Mucosa of stomach (tissue), 1 donor: ENCODE results near the gene ARPC5L.

Experiments used
- H3K27me3 ChIP-seq: one replicate; pipeline ENCODE4 v1.7.0; 2013; ENCODE audit warnings: mild to moderate bottlenecking, low read length; ENCODE audit not compliant: control insufficient read depth, insufficient read depth
- H3K36me3 ChIP-seq: one replicate; pipeline ENCODE4 v1.7.0; 2013; ENCODE audit warnings: low read length; ENCODE audit not compliant: control insufficient read depth, insufficient read depth
- H3K4me1 ChIP-seq: one replicate; pipeline ENCODE4 v1.7.0; 2013; ENCODE audit warnings: mild to moderate bottlenecking, low read length; ENCODE audit not compliant: control insufficient read depth, insufficient read depth
- H3K4me3 ChIP-seq: one replicate; pipeline ENCODE4 v1.7.0; 2013; ENCODE audit warnings: low read length
- H3K9ac ChIP-seq: one replicate; pipeline ENCODE4 v1.7.0; 2013; ENCODE audit warnings: mild to moderate bottlenecking, low read length, moderate library complexity
- H3K9me3 ChIP-seq: one replicate; pipeline ENCODE4 v1.7.0; 2013; ENCODE audit warnings: mild to moderate bottlenecking, low read length, moderate library complexity; ENCODE audit not compliant: control insufficient read depth
- donor health status: Pancreatic carcinoma.

Gene ARPC5L

GRCh38 chr9:124887832-124888231 lies 25.9 kb downstream of the ARPC5L start:
- no peak overlapping the region for H3K4me3 ChIP-seq
- no peaks in the 10 kb centered on the region for H3K27me3 ChIP-seq
- no peak overlapping the region for H3K9ac ChIP-seq
- H3K36me3 ChIP-seq, result peaks cover 10% of the 10 kb centered on the region
- H3K9me3 ChIP-seq, result no peaks in the 10 kb centered on the region
- H3K4me1 ChIP-seq, result no peaks in the 10 kb centered on the region

DNA sequence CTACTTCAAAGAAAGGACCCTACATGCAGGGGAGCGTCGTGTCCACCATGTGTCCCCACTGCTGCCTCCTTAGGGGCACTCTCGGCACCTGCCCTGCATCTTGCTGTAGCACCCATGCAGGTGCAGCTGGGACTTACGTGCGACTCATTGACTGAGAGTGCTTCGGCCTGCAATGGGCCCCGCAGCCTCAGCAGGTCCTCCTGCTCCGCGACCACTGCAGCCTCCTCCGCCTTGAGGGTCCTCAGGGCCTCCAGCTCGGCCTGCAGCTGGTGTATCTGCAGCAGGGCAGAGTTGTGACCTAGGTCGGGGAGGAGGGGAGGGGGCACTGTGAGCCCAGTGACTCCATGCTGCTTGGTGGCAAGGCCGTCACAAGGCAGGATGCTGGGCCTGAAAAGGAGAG lies 27.1 kb downstream of the ARPC5L start:
- H3K36me3 ChIP-seq, result peaks cover 14% of the 10 kb centered on the region
- H3K4me3 ChIP-seq, result no peak overlapping the region
- H3K9ac ChIP-seq, result no peak overlapping the region
- no peaks in the 10 kb centered on the region for H3K4me1 ChIP-seq
- no peaks in the 10 kb centered on the region for H3K9me3 ChIP-seq
- no peaks in the 10 kb centered on the region for H3K27me3 ChIP-seq

- no peak overlapping the region for H3K9ac ChIP-seq
- no peaks in the 10 kb centered on the region for H3K27me3 ChIP-seq
- H3K9me3 ChIP-seq, result no peaks in the 10 kb centered on the region
- no peaks in the 10 kb centered on the region for H3K4me1 ChIP-seq
- peaks cover 23% of the 10 kb centered on the region for H3K36me3 ChIP-seq
- H3K4me3 ChIP-seq, result no peak overlapping the region
These were observed 28.2 kb downstream of the ARPC5L start for GRCh38 chr9:124890179-124890578.

DNA sequence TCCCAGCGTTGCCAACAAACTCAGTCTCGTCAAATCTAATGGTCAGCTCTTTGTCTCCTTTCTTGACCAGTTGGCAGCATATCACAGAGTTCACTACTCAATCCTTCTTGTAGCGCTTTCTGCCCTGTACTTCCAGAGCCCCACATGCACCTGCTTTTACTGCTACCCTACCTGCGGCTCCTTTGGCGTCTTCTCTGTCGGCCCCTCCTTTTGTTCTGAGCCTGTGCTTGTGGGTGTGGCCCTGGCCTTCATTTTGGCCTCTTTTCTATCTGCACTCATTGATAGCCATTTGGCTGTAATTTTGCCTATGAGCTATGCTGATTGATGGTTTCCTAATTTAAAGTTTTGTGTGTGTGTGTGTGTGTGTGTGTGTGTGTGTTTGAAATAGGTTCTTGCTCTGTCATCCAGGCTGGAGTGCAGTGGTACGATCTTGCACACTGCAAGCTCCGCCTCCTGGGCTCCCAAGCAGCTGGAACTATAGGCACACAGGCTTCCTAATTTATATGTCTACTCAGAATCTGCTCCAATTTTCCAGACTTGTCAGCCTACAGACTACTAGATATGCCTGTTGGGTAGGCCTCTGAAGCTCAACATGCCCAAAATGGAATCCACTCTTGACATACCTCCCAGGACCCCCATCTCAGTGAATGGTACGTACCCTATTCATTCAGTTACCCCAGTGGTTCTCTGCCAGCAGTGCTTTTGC lies 32.3 kb downstream of the ARPC5L start:
- Histone ChIP-seq H3K4me3 (no peak overlapping the region), H3K9ac (no peak overlapping the region), H3K36me3 (peaks cover 13% of the 10 kb centered on the region), H3K27me3 (no peaks in the 10 kb centered on the region), H3K9me3 (no peaks in the 10 kb centered on the region), H3K4me1 (no peaks in the 10 kb centered on the region)

DNA sequence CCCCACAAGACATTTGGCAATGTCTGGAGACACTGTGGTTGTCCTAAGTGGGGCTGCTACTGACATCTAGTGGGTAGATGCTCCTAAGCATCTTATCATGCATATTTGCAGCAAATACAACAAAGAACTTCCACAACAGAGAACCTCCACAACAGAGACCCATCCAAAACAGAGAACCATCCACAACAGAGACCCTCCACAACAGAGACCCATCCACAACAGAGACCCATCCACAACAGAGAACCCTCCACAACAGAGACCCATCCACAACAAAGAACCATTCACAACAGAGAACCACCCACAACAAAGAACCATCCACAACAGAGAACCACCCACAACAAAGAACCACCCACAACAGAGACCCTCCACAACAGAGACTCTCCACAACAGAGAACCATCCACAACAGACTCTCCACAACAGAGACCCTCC lies 32.8 kb downstream of the ARPC5L start:
- Histone ChIP-seq H3K9me3 (no peaks in the 10 kb centered on the region), H3K36me3 (peaks cover 13% of the 10 kb centered on the region), H3K4me1 (no peaks in the 10 kb centered on the region), H3K4me3 (no peak overlapping the region), H3K9ac (no peak overlapping the region), H3K27me3 (no peaks in the 10 kb centered on the region)

- Histone ChIP-seq H3K4me3 (no peak overlapping the region), H3K9ac (no peak overlapping the region), H3K36me3 (peaks cover 13% of the 10 kb centered on the region), H3K9me3 (no peaks in the 10 kb centered on the region), H3K27me3 (no peaks in the 10 kb centered on the region), H3K4me1 (no peaks in the 10 kb centered on the region)
These were observed 35.9 kb downstream of the ARPC5L start for GRCh38 chr9:124897570-124898460.

DNA sequence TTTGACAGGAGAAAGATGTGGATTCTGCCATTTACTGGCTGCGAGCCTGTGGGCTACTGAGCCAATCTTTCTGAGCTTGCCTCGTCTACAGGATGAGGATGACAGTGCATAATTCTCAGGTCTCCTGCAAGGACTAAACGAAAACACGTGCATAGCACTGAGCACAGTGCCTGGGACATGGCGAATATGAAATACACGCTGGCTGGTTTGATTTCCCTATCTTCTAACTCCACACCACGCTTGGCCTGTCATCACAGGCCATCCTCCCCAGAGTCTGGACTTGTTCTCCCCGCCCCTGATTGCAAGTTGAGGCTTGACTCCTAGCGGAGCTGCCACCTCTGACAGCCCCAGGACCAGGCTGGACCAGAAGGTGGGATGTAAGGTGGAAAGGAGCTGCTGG lies 37.9 kb downstream of the ARPC5L start:
- Histone ChIP-seq H3K9me3 (no peaks in the 10 kb centered on the region), H3K36me3 (peaks cover under 1% of the 10 kb centered on the region), H3K4me3 (no peak overlapping the region), H3K27me3 (no peaks in the 10 kb centered on the region), H3K4me1 (no peaks in the 10 kb centered on the region), H3K9ac (no peak overlapping the region)

DNA sequence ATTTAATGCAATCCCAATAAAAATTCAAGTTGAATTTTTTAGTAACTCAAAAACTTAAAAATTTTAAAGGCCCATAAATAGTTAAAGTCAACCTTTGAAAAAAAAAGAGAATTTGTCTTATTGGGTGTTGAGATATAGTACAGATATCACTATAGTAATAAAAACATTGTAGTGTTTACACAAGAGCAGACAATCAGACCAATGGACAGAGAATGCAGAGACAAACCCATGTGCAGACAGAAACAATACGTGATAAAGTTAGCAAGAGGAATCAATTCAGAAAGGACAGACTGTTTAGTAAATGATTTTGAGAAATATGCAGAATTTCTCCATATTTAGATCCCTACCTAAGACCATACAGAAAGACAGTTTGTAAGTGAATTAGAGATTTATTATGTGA lies 45.0 kb downstream of the ARPC5L start:
- Histone ChIP-seq H3K27me3 (no peaks in the 10 kb centered on the region), H3K36me3 (no peaks in the 10 kb centered on the region), H3K4me3 (no peak overlapping the region), H3K9ac (no peak overlapping the region), H3K9me3 (no peaks in the 10 kb centered on the region), H3K4me1 (no peaks in the 10 kb centered on the region)

GRCh38 chr9:124908098-124908497 lies 46.2 kb downstream of the ARPC5L start:
- Histone ChIP-seq H3K9ac (no peak overlapping the region), H3K36me3 (no peaks in the 10 kb centered on the region), H3K4me3 (no peak overlapping the region), H3K27me3 (no peaks in the 10 kb centered on the region), H3K9me3 (no peaks in the 10 kb centered on the region), H3K4me1 (no peaks in the 10 kb centered on the region)

DNA sequence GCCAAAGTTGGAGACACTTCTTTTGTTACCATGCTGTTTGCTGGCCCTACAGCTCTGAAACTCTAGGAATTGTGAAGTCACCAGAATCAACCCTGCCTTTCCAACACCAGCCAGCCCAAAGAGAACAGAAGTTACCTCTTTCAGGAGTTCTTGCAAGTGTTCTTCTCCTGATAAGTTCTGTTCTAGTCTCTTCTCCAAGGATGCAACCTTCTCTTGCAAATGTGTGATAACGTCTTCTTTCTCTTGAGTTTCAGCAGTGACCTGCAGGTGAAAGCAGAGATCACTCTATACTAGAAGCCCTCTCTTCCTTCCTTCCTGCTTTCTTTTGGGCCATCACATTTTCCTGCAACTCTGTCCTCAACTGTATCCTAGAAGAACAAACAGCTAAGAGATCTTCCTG lies 49.8 kb downstream of the ARPC5L start:
- H3K36me3 ChIP-seq, result no peaks in the 10 kb centered on the region
- no peaks in the 10 kb centered on the region for H3K4me1 ChIP-seq
- no peak overlapping the region for H3K4me3 ChIP-seq
- no peak overlapping the region for H3K9ac ChIP-seq
- no peaks in the 10 kb centered on the region for H3K27me3 ChIP-seq
- H3K9me3 ChIP-seq, result no peaks in the 10 kb centered on the region

DNA sequence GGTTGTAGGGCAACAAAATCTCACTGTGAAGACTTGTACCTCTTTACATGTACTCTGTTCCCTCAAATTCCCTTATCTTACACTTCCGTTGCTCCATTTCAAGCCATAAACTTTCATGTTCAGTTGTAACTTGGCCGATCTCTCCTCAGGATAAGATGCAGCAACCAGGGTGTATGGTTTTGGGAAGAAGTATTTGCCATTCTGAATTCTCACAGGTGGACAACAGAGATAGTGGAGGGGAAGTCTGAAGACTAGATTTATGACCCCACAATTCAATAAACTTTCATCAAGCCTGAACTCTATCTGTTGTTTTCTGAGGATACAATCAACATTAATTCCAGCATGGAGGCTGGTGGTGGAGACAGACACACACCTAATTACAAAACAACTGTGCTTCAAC lies 51.4 kb downstream of the ARPC5L start:
- no peaks in the 10 kb centered on the region for H3K36me3 ChIP-seq
- no peaks in the 10 kb centered on the region for H3K27me3 ChIP-seq
- no peak overlapping the region for H3K4me3 ChIP-seq
- no peaks in the 10 kb centered on the region for H3K9me3 ChIP-seq
- no peak overlapping the region for H3K9ac ChIP-seq
- H3K4me1 ChIP-seq, result no peaks in the 10 kb centered on the region

DNA sequence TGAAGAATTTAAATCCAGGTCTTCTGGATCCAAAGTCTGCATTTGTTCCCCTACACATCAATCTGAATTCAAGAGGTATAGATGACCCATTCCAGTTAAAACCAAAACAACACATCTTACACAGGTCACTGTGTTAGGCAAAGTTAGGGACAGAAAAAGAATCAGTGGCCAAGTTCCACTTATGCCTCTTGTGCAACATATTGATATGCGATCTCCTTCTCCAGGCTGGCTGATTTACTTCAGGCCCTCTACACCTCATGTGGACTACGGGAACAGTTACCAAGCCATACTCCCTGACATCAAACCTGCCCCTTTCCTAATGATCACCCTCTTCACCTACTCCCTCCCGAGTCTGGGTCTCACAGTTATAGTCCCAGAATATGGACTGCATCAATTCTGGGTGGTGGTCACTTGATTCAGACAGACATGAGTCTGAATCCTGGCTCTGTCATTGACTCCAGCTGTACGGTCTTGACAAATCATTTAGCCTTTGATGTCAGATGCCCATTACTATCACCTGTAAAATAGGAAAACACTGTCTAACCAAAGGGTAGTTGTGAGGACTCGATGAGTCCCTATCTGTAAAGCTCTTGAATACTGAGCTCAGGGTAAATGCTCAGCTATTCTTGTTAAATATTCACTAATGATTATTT lies 52.9 kb downstream of the ARPC5L start:
- Histone ChIP-seq H3K9ac (no peak overlapping the region), H3K4me1 (no peaks in the 10 kb centered on the region), H3K4me3 (no peak overlapping the region), H3K36me3 (no peaks in the 10 kb centered on the region), H3K9me3 (no peaks in the 10 kb centered on the region), H3K27me3 (no peaks in the 10 kb centered on the region)
